GM12878 (cell line): ENCODE measurements around the gene CLEC1A. TPM values are rescaled to one million over a fixed set of nuclear protein-coding genes. Genes with fewer than 3 reads are reported as not detected.

Source experiments
- ATAC-seq: fragments of 200-7000 bp; cut with Tn5 transposase; 3 replicates; pipeline ENCODE4 v1.9.1; 2020; ENCODE audit warnings: mild to moderate bottlenecking, moderate library complexity
- BruUV-seq: library from RNA; stranded (reverse); fragments of 400-500 nt; replicated peaks from 2 replicates; lab custom pipeline; 2021; lab: Mats Ljungman, UMichigan
- CTCF ChIA-PET: fragments of 300-600 bp; sonication (Branson Sonifier 250); formaldehyde crosslinking; extraction: SDS; loops from one replicate; lab custom pipeline; 2021; ENCODE audit warnings: inconsistent platforms; lab: Yijun Ruan, JAX
- POLR2A ChIA-PET: fragments of 350-600 bp; formaldehyde crosslinking; extraction: SDS; loops from one replicate; lab custom pipeline; 2021; ENCODE audit warnings: inconsistent platforms; lab: Charles Lee
- RAD21 ChIA-PET: fragments of 300-600 bp; sonication (Branson Sonifier 250); formaldehyde crosslinking; loops from one replicate; lab custom pipeline; 2023; ENCODE audit warnings: antibody characterized with exemption; ENCODE audit not compliant: unreplicated experiment; lab: Charles Lee
- SMC1A ChIA-PET: fragments of 300-600 bp; sonication (Branson Sonifier 250); formaldehyde crosslinking; loops from one replicate; lab custom pipeline; 2023; ENCODE audit not compliant: unreplicated experiment, uncharacterized antibody; lab: Charles Lee
- DNase-seq: peaks from one replicate; pipeline ENCODE4 v3.0.0-alpha.2; 2011; ENCODE audit warnings: low read depth, low spot score
- FAIRE-seq: peaks from 3 replicates; lab custom pipeline; 2011; peaks lifted over from hg19 to GRCh38; lab: Jason Lieb, UNC
- H2AFZ ChIP-seq: 2 replicates; pipeline ENCODE4 v1.6.0; 2011; ENCODE audit warnings: low read depth, low read length, control low read depth; ENCODE audit not compliant: control insufficient read depth
- H3K27ac ChIP-seq: 2 replicates; pipeline ENCODE4 v1.5.1; 2011; ENCODE audit warnings: control low read depth; ENCODE audit not compliant: control insufficient read depth, insufficient read depth
- H3K27me3 ChIP-seq, 2 experiments: replicated peaks in 1 of 2; 2 replicates each; pipeline versions ENCODE4 v1.6.0 to v1.6.1; 2011; ENCODE audit warnings: low read length in 1 of 2; ENCODE audit not compliant: control insufficient read depth in 2 of 2, insufficient read depth in 2 of 2
- H3K36me3 ChIP-seq, 2 experiments: 2 replicates each; pipeline ENCODE4 v1.5.1; 2011; ENCODE audit warnings: low read length in 1 of 2; ENCODE audit not compliant: control insufficient read depth in 2 of 2, insufficient read depth in 2 of 2
- H3K4me1 ChIP-seq: 2 replicates; pipeline ENCODE4 v1.6.1; 2011; ENCODE audit warnings: mild to moderate bottlenecking, low read length, moderate library complexity, mixed read lengths; ENCODE audit not compliant: control insufficient read depth, insufficient read depth
- H3K4me2 ChIP-seq: 2 replicates; pipeline ENCODE4 v1.6.0; 2011; ENCODE audit warnings: control low read depth; ENCODE audit not compliant: control insufficient read depth, insufficient read depth
- H3K4me3 ChIP-seq: fragments of 200-600 bp; sonication (generic); 2 replicates; pipeline ENCODE4 v1.5.1; 2016
- H3K79me2 ChIP-seq: 2 replicates; pipeline ENCODE4 v1.6.0; 2011; ENCODE audit warnings: low read length; ENCODE audit not compliant: control insufficient read depth, insufficient read depth
- H3K9ac ChIP-seq: 2 replicates; pipeline ENCODE4 v1.8.0; 2011; ENCODE audit warnings: low read length, control low read depth, mixed read lengths; ENCODE audit not compliant: control insufficient read depth, insufficient read depth
- H3K9me3 ChIP-seq: replicated peaks from 3 replicates; pipeline ENCODE4 v1.5.1; 2011; ENCODE audit warnings: mild to moderate bottlenecking, low read length; ENCODE audit not compliant: control insufficient read depth, insufficient read depth
- H4K20me1 ChIP-seq: 2 replicates; pipeline ENCODE4 v1.6.0; 2011; ENCODE audit not compliant: control insufficient read depth, insufficient read depth
- CEBPB ChIP-seq, 2 experiments: fragments of 150-350 bp in 1 of 2; IDR thresholded peaks; 2 replicates each; pipeline ENCODE4 v1.6.1; 2012 to 2014; ENCODE audit warnings: low read depth in 2 of 2, low read length in 2 of 2, borderline replicate concordance in 1 of 2, inconsistent platforms in 1 of 2
- EED ChIP-seq: sonication (generic); IDR thresholded peaks from 2 replicates; pipeline ENCODE4 v1.6.1; 2016; ENCODE audit warnings: antibody characterized with exemption, low read depth
- POLR2AphosphoS2 ChIP-seq: IDR thresholded peaks from 2 replicates; pipeline ENCODE4 v1.6.1; 2011; ENCODE audit warnings: low read depth, mild to moderate bottlenecking, low read length, improper control_type of control experiment, moderate library complexity
- SPI1 ChIP-seq: IDR thresholded peaks from 2 replicates; pipeline ENCODE4 v1.6.1; 2011; ENCODE audit warnings: low read depth, mild to moderate bottlenecking, low read length, moderate library complexity, borderline replicate concordance; ENCODE audit not compliant: insufficient read depth
- TAF1 ChIP-seq: IDR thresholded peaks from 2 replicates; pipeline ENCODE4 v1.6.1; 2011; ENCODE audit warnings: mild to moderate bottlenecking, low read depth, low read length, borderline replicate concordance
- TCF12 ChIP-seq: IDR thresholded peaks from 2 replicates; pipeline ENCODE4 v1.6.1; 2011; ENCODE audit warnings: low read depth, mild to moderate bottlenecking, low read length
- WRNIP1 ChIP-seq: IDR thresholded peaks from 2 replicates; pipeline ENCODE4 v1.6.1; 2011; ENCODE audit warnings: low read depth, low read length, improper control_type of control experiment, borderline replicate concordance
- WGBS: methylation state at CpG from one replicate; pipeline ENCODE4 v1.1.6; 2016; ENCODE audit warnings: low lambda C conversion rate; ENCODE audit not compliant: insufficient replicate concordance, insufficient coverage; ENCODE audit errors: missing lambda C conversion rate; 5-methylcytosine and 5-hydroxymethylcytosine counted together
- in situ Hi-C: fragments of 300-500 bp; cut with MboI; formaldehyde crosslinking; loops from 9 replicates; pipeline ENCODE4 v1.14.3; 2018; ENCODE audit warnings: mixed read lengths
- intact Hi-C: fragments of 100-400 bp; cut with micrococcal nuclease; formaldehyde crosslinking; loops from one replicate; pipeline ENCODE4 v1.14.2; 2022; ENCODE audit not compliant: unreplicated experiment
- polyA plus RNA-seq, 11 experiments: library from polyadenylated mRNA; depleted of rRNA in 4 of 11; unstranded in 6 of 11; stranded (reverse) in 5 of 11; fragments of >200 nt; fragmentation: Nextera tagmentation in 4 of 11; fragmentation: Illumina TruSeq in 1 of 11; extraction: Ambion mirVana in 4 of 11; extraction: Trizol in 1 of 11; gene quantifications; 1 replicate in 1 of 11; 2 replicates in 10 of 11; pipeline versions ENCODE4 v1.2.1 to v1.2.3, GENCODE V29; 2011 to 2016; ENCODE audit warnings: inconsistent platforms in 2 of 11, missing spikeins in 2 of 11, low read depth in 1 of 11
- total RNA-seq, 4 experiments: library from RNA; depleted of rRNA in 3 of 4; stranded (reverse); fragments of >200 nt in 3 of 4; fragmentation: Illumina TruSeq in 1 of 4; extraction: Trizol in 1 of 4; gene quantifications; 2 replicates each; pipeline versions ENCODE4 v1.2.1 to v1.2.3, GENCODE V29; 2013 to 2021
- TF ChIP-seq, protein P1 (sequence below): fragments of 450-650 bp; IDR thresholded peaks from 2 replicates; pipeline ENCODE4 v1.6.1; 2018; ENCODE audit warnings: mild to moderate bottlenecking, low read depth, moderate library complexity; ENCODE audit not compliant: partially characterized antibody
- TF ChIP-seq, protein P2 (sequence below): fragments of 450-650 bp; conservative IDR thresholded peaks from 2 replicates; pipeline ENCODE4 v1.6.1; 2017; ENCODE audit warnings: mild to moderate bottlenecking, moderate library complexity
- TF ChIP-seq, protein P3 (sequence below): fragments of 450-650 bp; IDR thresholded peaks from 2 replicates; pipeline ENCODE4 v1.6.1; 2014; ENCODE audit warnings: mild to moderate bottlenecking

CLEC1A gene
- total and polyA plus RNA-seq, 10 of the 15 experiments (the other 5 are each of a cell fraction or from before 2014, with no cell fraction given) = not detected

DNA sequence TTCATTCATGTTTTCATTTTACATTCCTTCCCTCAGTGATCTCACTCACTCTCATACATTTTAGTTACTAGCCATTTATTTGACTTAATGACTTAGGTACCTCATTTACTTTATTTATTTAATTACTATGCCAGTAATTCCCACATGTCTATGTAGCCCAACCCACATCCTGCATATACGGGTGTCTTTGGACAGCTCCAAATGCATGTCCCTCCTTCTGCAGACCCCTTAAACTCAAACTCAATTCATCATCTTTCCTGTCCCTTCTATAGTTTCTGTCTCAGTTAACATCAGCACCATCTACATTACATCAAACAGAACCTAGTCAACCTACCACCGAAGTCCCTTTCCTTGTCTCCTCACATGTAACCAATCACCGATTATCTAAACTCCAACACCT, 2.8 kb downstream of the CLEC1A start (continued):
- TF ChIP-seq, protein P1, sequence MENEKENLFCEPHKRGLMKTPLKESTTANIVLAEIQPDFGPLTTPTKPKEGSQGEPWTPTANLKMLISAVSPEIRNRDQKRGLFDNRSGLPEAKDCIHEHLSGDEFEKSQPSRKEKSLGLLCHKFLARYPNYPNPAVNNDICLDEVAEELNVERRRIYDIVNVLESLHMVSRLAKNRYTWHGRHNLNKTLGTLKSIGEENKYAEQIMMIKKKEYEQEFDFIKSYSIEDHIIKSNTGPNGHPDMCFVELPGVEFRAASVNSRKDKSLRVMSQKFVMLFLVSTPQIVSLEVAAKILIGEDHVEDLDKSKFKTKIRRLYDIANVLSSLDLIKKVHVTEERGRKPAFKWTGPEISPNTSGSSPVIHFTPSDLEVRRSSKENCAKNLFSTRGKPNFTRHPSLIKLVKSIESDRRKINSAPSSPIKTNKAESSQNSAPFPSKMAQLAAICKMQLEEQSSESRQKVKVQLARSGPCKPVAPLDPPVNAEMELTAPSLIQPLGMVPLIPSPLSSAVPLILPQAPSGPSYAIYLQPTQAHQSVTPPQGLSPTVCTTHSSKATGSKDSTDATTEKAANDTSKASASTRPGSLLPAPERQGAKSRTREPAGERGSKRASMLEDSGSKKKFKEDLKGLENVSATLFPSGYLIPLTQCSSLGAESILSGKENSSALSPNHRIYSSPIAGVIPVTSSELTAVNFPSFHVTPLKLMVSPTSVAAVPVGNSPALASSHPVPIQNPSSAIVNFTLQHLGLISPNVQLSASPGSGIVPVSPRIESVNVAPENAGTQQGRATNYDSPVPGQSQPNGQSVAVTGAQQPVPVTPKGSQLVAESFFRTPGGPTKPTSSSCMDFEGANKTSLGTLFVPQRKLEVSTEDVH = no peak

DNA sequence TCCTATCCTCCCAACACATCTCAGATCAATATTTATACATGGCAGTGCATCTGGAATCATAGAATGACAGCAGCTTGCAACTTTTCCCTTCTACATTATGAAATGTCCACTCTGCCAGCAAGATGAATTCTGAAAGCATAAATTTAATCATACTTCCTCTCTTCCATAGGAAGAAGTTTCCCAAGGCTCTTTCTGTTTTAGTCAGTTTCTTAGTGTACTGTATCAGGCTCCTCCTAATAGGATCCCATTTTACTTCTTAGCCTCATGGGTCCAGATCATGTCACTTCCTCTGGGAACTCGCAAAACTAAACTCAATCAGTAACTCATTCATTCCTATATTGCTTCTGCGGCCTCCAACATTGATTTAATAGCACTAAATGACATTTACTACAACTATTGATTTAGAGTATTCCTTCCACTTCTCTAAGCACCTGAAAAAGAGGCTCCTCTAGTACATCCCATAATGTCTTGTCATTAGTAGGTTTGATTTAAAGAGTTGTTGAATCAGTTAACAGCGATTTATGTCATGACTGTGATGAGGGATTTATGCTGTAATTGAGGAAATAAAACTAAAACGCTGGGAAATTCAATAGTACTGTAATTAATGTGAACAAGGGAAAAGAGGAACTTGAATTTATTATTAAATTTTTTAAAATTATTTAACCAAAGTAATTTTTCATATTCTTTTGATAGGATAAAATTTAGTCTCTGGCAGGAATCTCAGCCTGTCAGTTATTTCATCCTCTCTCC, 4.0 kb downstream of the CLEC1A start:
- SMC1A ChIA-PET = interaction anchor here (0.7 to 1.0 kb wide), 2 partner anchors 30 to 1062 kb away, joined by 3 read pairs; no protein-coding TSS in a partner anchor

More for the DNA sequence above, 4.0 kb downstream of the CLEC1A start:
- no peak for FAIRE-seq
- no peak overlapping the region for H2AFZ ChIP-seq
- ChIA-PET POLR2A (no interaction called here), CTCF (interaction anchor here (0.7 kb wide), 1 partner anchor 45 kb away, joined by 3 read pairs; no protein-coding TSS in a partner anchor), RAD21 (no interaction called here)
- H3K4me1 ChIP-seq = no peaks in the 10 kb centered on the region; the same call in 1 of the 2 replicates
- H3K9ac ChIP-seq = no peak overlapping the region
- H3K36me3 ChIP-seq = no peaks in the 10 kb centered on the region
- intact Hi-C loops = no loop called here
- H3K4me3 ChIP-seq = no peak overlapping the region
- no peaks in the 10 kb centered on the region for H3K79me2 ChIP-seq
- TF ChIP-seq SPI1 = no peak
- no peak for TF ChIP-seq TCF12
- TF ChIP-seq, protein P2, sequence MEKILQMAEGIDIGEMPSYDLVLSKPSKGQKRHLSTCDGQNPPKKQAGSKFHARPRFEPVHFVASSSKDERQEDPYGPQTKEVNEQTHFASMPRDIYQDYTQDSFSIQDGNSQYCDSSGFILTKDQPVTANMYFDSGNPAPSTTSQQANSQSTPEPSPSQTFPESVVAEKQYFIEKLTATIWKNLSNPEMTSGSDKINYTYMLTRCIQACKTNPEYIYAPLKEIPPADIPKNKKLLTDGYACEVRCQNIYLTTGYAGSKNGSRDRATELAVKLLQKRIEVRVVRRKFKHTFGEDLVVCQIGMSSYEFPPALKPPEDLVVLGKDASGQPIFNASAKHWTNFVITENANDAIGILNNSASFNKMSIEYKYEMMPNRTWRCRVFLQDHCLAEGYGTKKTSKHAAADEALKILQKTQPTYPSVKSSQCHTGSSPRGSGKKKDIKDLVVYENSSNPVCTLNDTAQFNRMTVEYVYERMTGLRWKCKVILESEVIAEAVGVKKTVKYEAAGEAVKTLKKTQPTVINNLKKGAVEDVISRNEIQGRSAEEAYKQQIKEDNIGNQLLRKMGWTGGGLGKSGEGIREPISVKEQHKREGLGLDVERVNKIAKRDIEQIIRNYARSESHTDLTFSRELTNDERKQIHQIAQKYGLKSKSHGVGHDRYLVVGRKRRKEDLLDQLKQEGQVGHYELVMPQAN = no peak
- no peak for TF ChIP-seq CEBPB (IDR thresholded peaks at IDR 0.05; ENCODE audit: borderline replicate concordance in 1 of 2, low read depth in 2 of 2, low read length in 2 of 2)
- TF ChIP-seq, protein P3, sequence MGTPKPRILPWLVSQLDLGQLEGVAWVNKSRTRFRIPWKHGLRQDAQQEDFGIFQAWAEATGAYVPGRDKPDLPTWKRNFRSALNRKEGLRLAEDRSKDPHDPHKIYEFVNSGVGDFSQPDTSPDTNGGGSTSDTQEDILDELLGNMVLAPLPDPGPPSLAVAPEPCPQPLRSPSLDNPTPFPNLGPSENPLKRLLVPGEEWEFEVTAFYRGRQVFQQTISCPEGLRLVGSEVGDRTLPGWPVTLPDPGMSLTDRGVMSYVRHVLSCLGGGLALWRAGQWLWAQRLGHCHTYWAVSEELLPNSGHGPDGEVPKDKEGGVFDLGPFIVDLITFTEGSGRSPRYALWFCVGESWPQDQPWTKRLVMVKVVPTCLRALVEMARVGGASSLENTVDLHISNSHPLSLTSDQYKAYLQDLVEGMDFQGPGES = no peak
- no peak for TF ChIP-seq TAF1
- TF ChIP-seq POLR2AphosphoS2 = no peak
- TF ChIP-seq EED = 0 out of 2 replicates have a peak, but pooled peaks have one; percentile 14
- TF ChIP-seq WRNIP1 = no peak
- WGBS = 27% methylated on average over 4 of the region's 4 CpGs
- in situ Hi-C loops = no loop called here
- no peak for DNase-seq
- H4K20me1 ChIP-seq = no peaks in the 10 kb centered on the region
- H3K9me3 ChIP-seq = no peaks in the 10 kb centered on the region; the same call in 2 of the 3 replicates
- no peak overlapping the region for H3K4me2 ChIP-seq
- no peaks in the 10 kb centered on the region for H3K27me3 ChIP-seq
- no peak for ATAC-seq
- no peak overlapping the region for H3K27ac ChIP-seq
- BruUV-seq = no TSS peak
